Measurements from ENCODE around the gene SYS1. TPM values are rescaled to one million over a fixed set of nuclear protein-coding genes. Genes with fewer than 3 reads are reported as not detected.

SYS1 gene
- polyA plus RNA-seq, 1 of the 3 experiments (the other 2 are of a cell fraction) = 26.5 TPM

- WGBS (ENCODE audit: low lambda C conversion rate) = 81% methylated on average over 6 of the region's 6 CpGs
- Histone ChIP-seq H3K4me2 (no peak overlapping the region), H3K9ac (no peak overlapping the region), H2AFZ (ENCODE audit: low read depth) (no peak overlapping the region), H3K9me3 (no peaks in the 10 kb centered on the region), H3K4me3 (ENCODE audit: low read depth in 2 of 2, low read length in 1 of 2) (no peak overlapping the region), H3K79me2 (ENCODE audit: insufficient read depth) (peaks cover 27% of the 10 kb centered on the region), H3K27ac (ENCODE audit: low read depth in 2 of 2, low read length in 1 of 2) (no peak overlapping the region), H3K4me1 (ENCODE audit: control insufficient read depth in 1 of 2, insufficient read depth in 2 of 2, low read depth in 1 of 2, low read length in 1 of 2) (peaks cover 0 to 11% of the 10 kb centered on the region in 2 experiments; a peak in 2 of 4 replicates), H3K9me2 (no peaks in the 10 kb centered on the region), H3K27me3 (ENCODE audit: insufficient read depth) (no peaks in the 10 kb centered on the region), H3K36me3 (replicated peaks in 1 of 2; ENCODE audit: control insufficient read depth in 1 of 2, insufficient read depth in 2 of 2, low read length in 1 of 2) (peaks cover 12 to 17% of the 10 kb centered on the region in 2 experiments), H3F3A (replicated peaks; ENCODE audit: insufficient read depth) (no peaks in the 10 kb centered on the region), H4K20me1 (ENCODE audit: insufficient read depth) (no peaks in the 10 kb centered on the region)
- TF ChIP-seq MAX (IDR thresholded peaks at IDR 0.05; ENCODE audit: low read depth) = no peak
- no peak for TF ChIP-seq REST (IDR thresholded peaks at IDR 0.05; ENCODE audit: low read depth, low read length)
- TF ChIP-seq EP300 (IDR thresholded peaks at IDR 0.05; ENCODE audit: borderline replicate concordance in 1 of 2, low read depth in 1 of 2, low read length in 1 of 2) = no peak
- no peak for TF ChIP-seq RCOR1 (IDR thresholded peaks at IDR 0.05; ENCODE audit: low read length)
- TF ChIP-seq NFIC (IDR thresholded peaks at IDR 0.05; ENCODE audit: borderline replicate concordance) = no peak
- TF ChIP-seq USF1 (IDR thresholded peaks at IDR 0.05; ENCODE audit: borderline replicate concordance, low read depth) = no peak
- TF ChIP-seq NRF1 (IDR thresholded peaks at IDR 0.05; ENCODE audit: low read depth, low read length) = no peak
- TF ChIP-seq SMC3 (IDR thresholded peaks at IDR 0.05; ENCODE audit: low read depth, low read length) = no peak
- TF ChIP-seq RFX5 (IDR thresholded peaks at IDR 0.05; ENCODE audit: low read length) = no peak
- TF ChIP-seq GATA2 (CRISPR knock-in tag; IDR thresholded peaks at IDR 0.05) = no peak
- no peak for TF ChIP-seq TAF1 (IDR thresholded peaks at IDR 0.05; ENCODE audit: borderline replicate concordance, low read depth, low read length)
- POLR2A ChIA-PET = no interaction called here
- CTCF ChIA-PET = interaction anchor here (1.0 to 6.4 kb wide), 12 partner anchors 11 to 409 kb away, joined by 3 to 80 read pairs (median 20); partner anchors contain the start of genes SDC4 and WFDC2
- DNase-seq = no peak
Observed at GRCh38 chr20:45361793-45362192, 1.2 kb upstream of the SYS1 start.
